SKM-1 (cell line): ENCODE data around the gene MRPL12.

ENCODE experiments used
- DNase-seq: peaks from one replicate; lab custom pipeline; 2025; ENCODE audit not compliant: unreplicated experiment; lab: John Stamatoyannopoulos, UW

MRPL12 gene

GRCh38 chr17:81682565-81683207 lies 20.5 kb upstream of the MRPL12 start:
- DNase-seq: no peak

- no peak for DNase-seq
Measured at GRCh38 chr17:81683208-81683583, 20.0 kb upstream of the MRPL12 start.

DNA sequence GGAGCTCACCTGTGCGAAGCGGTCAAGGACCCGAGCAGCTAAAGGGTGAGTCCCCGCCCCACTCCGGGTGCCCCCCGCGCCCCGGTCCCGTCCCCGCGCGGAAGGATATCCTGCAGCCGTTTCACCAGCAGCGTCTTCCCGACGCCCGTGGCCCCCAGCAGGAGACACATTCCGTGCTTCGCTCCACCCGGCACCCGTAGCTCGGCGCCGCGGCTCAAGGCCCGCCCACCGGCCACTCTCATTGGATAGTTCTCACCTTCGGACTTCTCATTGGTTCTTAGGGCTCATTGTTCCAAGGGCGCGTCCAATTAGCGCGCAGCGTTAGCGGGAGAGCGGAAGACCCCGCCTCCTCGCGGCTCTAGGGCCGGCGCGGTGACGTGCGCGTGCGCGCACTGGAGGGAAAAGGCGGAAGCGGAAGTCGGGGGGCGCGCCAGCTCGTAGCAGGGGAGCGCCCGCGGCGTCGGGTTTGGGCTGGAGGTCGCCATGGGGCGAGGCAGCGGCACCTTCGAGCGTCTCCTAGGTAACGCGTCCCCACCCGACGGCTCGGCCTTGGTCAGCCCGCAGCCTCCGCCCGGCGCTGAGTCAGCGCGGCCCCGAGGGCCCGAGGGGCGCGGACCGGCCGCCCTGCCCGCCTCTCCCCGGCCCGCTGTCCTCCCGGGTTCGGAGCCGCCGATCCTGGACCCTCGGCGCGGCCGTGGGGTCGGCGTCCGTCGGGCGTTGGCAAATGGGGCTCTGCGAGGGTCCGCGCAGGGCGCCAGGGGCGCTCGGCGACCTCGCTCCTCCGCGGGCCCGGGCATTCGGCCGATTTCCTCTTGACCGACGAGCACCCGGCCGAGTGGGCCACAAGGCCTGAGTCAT lies 19.4 kb upstream of the MRPL12 start, which contains the start of the genes ARL16 and HGS:
Gene ARL16, minus strand, starts transcription at position 214 of the 858 bp plus-strand sequence. Its CDS starts 44 bp downstream, at position 170.
Gene HGS, plus strand, starts transcription at position 428 of the 858 bp plus-strand sequence. Its CDS starts 56 bp downstream, at position 484.
- DNase-seq: peak; percentile 96

DNA sequence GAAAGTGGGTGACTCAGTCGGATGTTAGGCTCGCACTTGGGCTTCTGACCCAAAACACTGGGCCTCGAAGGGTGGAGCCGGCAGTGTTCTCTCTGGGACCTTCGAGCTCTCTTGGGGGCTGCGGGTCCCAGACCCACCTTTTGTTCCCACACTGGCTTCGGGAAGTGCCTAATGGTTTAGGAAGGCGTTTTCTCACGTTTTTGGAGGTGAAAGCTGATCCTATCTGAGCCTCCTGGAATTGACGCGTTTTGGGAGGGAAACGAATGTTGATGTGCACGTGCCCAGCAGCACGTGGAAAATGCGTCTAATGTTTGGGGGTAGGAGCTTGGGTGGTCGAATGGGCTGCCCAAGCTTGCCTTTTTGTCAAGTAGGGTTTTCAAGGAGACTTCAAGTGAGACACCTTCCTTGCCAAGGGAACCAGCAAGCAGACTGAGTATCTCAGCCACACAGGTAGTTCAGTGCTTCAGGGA lies 18.7 kb upstream of the MRPL12 start:
- no peak for DNase-seq

DNA sequence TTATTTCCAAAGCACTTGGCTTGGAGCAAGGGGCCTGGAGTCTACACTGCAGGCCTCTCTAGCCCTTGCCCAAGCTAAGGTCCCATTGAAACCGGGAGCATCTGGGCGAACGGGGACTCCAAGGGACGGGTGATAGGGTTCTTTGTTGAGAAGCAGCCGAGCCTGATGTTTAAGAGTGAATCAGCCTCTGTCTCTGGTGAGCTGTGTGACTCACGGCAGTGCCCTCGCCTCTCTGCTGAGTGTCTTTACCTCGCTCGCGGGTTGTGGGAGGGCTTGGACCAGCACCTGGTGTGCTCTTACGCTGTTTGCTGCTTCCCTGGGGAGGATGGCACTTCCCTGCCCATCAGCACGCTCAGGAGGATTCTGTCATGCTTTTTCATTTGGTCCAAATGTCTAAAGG lies 18.1 kb upstream of the MRPL12 start:
- no peak for DNase-seq

- no peak for DNase-seq
Measured at GRCh38 chr17:81686614-81687013, 16.6 kb upstream of the MRPL12 start.

DNA sequence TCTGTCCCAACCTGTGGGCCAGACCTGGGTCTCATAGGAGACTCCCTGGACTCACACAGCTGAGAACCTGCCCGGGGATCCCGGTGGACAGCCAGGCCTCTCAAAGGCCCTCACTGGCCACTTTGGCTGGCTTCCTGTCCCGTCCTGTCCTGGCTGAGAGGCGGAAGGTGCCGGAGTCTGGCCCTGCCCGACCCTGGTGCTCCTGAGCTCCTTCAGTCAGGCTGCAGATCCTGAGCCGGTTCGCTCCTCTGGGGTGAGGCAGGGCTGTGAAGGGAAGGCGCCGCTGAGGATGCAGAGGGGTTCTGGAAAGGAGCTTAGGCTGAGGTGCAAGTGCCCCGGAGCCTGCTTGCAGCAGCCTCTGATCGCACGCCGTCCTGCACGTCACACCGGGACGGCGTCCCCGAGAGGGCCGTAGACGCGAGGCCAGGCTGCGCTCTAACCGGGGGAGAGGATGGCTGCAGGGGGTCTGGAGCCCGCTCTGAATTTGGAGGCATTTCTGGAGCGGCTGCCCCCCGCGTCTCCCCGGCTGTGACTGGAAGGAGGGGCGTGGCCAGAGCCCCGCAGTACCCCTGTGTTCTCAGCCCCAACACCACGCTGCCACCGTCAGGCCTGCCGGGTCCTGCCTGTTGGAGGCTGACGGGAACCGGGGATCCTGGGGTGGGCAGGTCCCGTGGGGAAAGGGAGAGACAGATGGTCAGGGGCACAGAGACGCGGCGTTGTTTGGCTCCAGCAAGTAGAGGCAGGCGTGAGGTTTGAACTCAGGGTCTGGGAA lies 15.2 kb upstream of the MRPL12 start:
- no peak for DNase-seq

GRCh38 chr17:81688616-81689015 lies 14.6 kb upstream of the MRPL12 start:
- no peak for DNase-seq

- no peak for DNase-seq
Measured at GRCh38 chr17:81690066-81690465, 13.1 kb upstream of the MRPL12 start.

DNA sequence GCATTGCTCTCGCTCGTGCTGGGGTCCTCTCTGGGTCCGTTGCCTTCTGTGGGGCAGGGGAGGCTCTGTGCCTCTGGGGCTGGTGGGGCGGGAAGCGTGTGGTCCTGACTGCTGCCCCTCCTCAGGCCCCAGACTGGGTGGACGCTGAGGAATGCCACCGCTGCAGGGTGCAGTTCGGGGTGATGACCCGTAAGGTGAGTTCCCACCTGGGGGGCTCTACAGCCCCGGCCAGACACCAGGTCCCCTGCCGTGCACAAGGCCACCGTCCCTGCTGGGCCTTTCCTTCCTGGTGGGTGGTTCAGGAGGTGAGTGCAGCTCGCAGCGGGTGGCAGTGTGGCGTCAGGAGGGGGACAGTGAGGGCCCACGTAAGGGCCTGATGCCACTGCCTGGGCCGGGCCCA lies 12.6 kb upstream of the MRPL12 start:
- no peak for DNase-seq

- DNase-seq: no peak
Measured at GRCh38 chr17:81691196-81691595, 12.0 kb upstream of the MRPL12 start.

GRCh38 chr17:81691608-81692007 lies 11.6 kb upstream of the MRPL12 start:
- no peak for DNase-seq

DNA sequence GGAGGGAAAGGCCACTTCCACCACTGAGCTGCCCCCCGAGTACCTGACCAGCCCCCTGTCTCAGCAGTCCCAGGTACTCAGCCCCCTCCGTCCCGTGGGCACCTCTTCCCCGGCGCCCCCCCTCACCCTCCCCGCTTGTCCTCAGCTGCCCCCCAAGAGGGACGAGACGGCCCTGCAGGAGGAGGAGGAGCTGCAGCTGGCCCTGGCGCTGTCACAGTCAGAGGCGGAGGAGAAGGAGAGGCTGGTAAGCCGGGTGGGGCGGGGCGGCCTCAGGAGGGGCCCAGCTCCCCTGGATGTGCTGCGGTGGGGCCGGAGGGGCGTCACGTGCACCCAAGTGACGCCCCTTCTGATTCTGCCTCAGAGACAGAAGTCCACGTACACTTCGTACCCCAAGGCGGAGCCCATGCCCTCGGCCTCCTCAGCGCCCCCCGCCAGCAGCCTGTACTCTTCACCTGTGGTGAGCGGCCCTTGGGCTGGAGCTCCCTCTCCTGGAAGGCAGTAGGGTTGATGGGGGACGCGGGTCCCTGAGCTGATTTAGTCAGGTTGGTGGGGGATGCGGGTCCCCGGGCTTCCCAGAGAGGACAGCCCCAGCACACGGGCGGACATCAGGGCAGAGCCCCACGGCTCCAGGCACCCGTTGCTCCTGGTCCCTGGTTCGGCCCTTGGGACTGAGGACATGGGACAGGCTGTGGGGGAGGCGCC lies 9.5 kb upstream of the MRPL12 start:
- DNase-seq: no peak

GRCh38 chr17:81694810-81695209 lies 8.4 kb upstream of the MRPL12 start:
- DNase-seq: no peak

DNA sequence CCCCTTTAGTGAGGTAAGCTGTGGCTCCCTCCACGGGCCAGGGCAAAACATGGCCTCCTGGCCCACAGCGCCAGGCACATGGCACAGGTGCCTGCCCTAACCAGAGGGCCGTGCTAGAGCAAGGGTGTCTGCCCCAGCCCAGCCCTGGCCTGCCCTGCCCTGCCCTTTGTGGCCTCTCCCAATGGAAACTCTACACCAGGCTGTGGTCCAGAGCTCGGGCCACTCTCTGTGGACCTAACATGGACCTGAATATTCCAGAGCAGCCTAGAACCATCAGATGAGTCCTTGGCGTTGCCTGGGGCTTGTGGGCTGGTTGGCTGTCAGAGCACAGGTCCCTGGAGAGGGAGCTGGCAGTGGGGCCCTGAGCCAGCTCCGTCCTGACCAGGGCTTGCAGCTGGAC lies 8.0 kb upstream of the MRPL12 start:
- DNase-seq: no peak

- no peak for DNase-seq
Measured at GRCh38 chr17:81695801-81696200, 7.4 kb upstream of the MRPL12 start.

DNA sequence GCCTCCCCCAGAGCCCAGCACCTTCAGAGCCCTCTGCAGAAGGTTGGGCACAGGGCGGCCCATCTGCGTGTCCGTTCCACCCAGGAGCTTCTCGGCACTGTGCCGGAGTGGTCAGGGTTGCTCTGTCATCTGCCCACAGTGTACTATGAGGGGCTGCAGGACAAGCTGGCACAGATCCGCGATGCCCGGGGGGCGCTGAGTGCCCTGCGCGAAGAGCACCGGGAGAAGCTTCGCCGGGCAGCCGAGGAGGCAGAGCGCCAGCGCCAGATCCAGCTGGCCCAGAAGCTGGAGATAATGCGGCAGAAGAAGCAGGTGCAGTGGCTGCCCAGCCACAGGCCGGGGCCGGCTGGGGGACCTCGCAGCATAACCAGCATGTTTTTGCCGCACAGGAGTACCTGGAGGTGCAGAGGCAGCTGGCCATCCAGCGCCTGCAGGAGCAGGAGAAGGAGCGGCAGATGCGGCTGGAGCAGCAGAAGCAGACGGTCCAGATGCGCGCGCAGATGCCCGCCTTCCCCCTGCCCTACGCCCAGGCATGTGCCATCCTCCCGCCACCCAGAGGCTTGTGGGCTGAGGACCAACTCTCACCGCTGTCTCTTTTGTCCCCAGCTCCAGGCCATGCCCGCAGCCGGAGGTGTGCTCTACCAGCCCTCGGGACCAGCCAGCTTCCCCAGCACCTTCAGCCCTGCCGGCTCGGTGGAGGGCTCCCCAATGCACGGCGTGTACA lies 6.8 kb upstream of the MRPL12 start:
- DNase-seq: no peak

DNA sequence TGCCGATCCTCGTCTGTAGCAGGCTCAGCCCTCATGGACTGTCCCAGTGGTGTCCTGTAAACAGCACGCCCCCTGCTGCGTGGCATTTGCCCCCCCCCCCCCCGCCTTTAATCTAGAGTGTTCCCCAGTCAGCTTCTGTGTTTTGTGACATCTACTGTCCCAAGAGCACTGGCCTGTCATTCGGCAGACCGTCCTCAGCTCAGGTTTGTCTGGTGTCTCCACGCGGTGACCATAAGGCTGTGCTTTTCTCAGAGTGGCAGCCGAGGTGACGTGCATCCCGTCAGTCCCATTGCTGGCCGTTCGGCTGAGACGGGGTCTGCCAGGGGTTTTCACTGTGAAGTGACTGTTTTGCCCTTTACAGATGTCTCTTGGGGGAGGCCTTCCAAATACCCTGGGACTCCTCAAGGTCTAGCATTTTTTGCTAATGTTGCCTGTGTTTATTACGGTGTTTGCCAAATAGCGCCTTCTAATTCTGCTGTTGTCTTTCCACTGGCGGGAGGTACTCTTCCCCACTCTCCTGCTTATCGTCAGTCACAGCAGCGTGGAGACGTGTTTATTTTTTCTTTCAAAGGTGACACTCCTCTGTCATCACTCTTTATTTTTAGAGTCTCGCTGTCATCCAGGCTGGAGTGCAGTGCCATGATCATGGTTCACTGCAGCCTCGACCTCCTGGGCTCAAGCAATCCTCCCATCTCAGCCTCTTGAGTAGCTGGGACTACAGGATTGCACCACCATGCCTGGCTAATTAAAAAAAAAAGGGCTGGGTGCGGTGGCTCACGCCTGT lies 5.7 kb upstream of the MRPL12 start:
- no peak for DNase-seq
